Endothelial cell of hepatic sinusoid (primary cell): ENCODE data around the gene TCP11L1.
"Not testable (repeated sequence)": the region's sequence is repeated elsewhere in the genome, so short reads cannot be mapped to it uniquely, and the experiment has no call there.

Experiments used
- in situ Hi-C: cut with HindIII; loops from 2 replicates; pipeline ENCODE4 v1.10.0; 2017; ENCODE audit warnings: low sequenced_read_pairs

The TCP11L1 gene

GRCh38 chr11:33028537-33028914 is 10.8 kb upstream of the TCP11L1 start:
- in situ Hi-C loops: no loop called here

GRCh38 chr11:33029218-33029617 is 10.2 kb upstream of the TCP11L1 start:
- in situ Hi-C loops: not testable (repeated sequence)

GRCh38 chr11:33033493-33033892 is 5.9 kb upstream of the TCP11L1 start:
- in situ Hi-C loops: no loop called here

- in situ Hi-C loops: no loop called here
Measured at GRCh38 chr11:33035011-33035410, 4.4 kb upstream of the TCP11L1 start.

- in situ Hi-C loops: no loop called here
Measured at GRCh38 chr11:33040033-33040861, 875 bp downstream of the TCP11L1 start.

- in situ Hi-C loops: no loop called here
Measured at GRCh38 chr11:33040862-33041453, 1.6 kb downstream of the TCP11L1 start.

- in situ Hi-C loops: no loop called here
Measured at GRCh38 chr11:33043221-33043830, 4.0 kb downstream of the TCP11L1 start.

- in situ Hi-C loops: no loop called here
Measured at GRCh38 chr11:33044285-33044756, 4.9 kb downstream of the TCP11L1 start.

GRCh38 chr11:33045551-33046255 is 6.3 kb downstream of the TCP11L1 start:
- in situ Hi-C loops: no loop called here

- in situ Hi-C loops: not testable (repeated sequence)
Measured at GRCh38 chr11:33048701-33049100, 9.3 kb downstream of the TCP11L1 start.

GRCh38 chr11:33049565-33050408 is 10.4 kb downstream of the TCP11L1 start:
- in situ Hi-C loops: not testable (repeated sequence)

- in situ Hi-C loops: no loop called here
Measured at GRCh38 chr11:33052231-33052630, 12.9 kb downstream of the TCP11L1 start.

- in situ Hi-C loops: no loop called here
Measured at GRCh38 chr11:33055375-33055774, 16.0 kb downstream of the TCP11L1 start.

GRCh38 chr11:33057284-33057683 is 17.9 kb downstream of the TCP11L1 start:
- in situ Hi-C loops: no loop called here

GRCh38 chr11:33059331-33060007 is 20.1 kb downstream of the TCP11L1 start:
- in situ Hi-C loops: loop anchor here (5.0 kb wide), 2 partner anchors 47 to 92 kb away; no protein-coding TSS in a partner anchor

GRCh38 chr11:33060271-33060670 is 20.9 kb downstream of the TCP11L1 start:
- in situ Hi-C loops: loop anchor here (5.0 kb wide), 2 partner anchors 48 to 93 kb away; no protein-coding TSS in a partner anchor

GRCh38 chr11:33062137-33062536 is 22.8 kb downstream of the TCP11L1 start:
- in situ Hi-C loops: loop anchor here (5.0 kb wide), 2 partner anchors 50 to 95 kb away; no protein-coding TSS in a partner anchor

GRCh38 chr11:33063326-33063881 is 24.0 kb downstream of the TCP11L1 start:
- in situ Hi-C loops: loop anchor here (5.0 kb wide), 2 partner anchors 51 to 96 kb away; no protein-coding TSS in a partner anchor
